OCI-LY7 (cell line): Measurements from ENCODE around the gene SLIT3.

ENCODE experiments used
- CTCF ChIP-seq: fragments of 200-600 bp; sonication (generic); conservative IDR thresholded peaks from 2 replicates; pipeline ENCODE4 v1.5.1; 2014; ENCODE audit warnings: mild to moderate bottlenecking, antibody characterized with exemption, low read length, moderate library complexity, mixed read lengths
- EZH2phosphoT487 ChIP-seq: fragments of 200-600 bp; sonication (generic); IDR thresholded peaks from 2 replicates; pipeline ENCODE4 v1.6.1; 2018; ENCODE audit warnings: low read depth, borderline replicate concordance, mild to moderate bottlenecking, mixed run types, antibody characterized with exemption, low read length, moderate library complexity, mixed read lengths

- TF ChIP-seq CTCF: no peak
- TF ChIP-seq EZH2phosphoT487: no peak
These were observed 20.7 kb downstream of the SLIT3 start for GRCh38 chr5:169280286-169280685.
